HG03135 (cell line): Measurements from ENCODE around the gene KIAA0408.

Source experiments
- ATAC-seq: cut with Tn5 transposase; IDR thresholded peaks from one replicate; pipeline ENCODE4 v1.9.1; 2021; ENCODE audit warnings: mild to moderate bottlenecking, moderate library complexity; ENCODE audit not compliant: unreplicated experiment

The KIAA0408 gene

GRCh38 chr6:127459231-127459641 is at the start of gene KIAA0408:
KIAA0408 (minus strand) TSS chr6:127459389; CDS start chr6:127453981, 5,408 bp downstream.
- no peak for ATAC-seq

- ATAC-seq, result no peak
Observed at GRCh38 chr6:127506894-127507293, 47.7 kb upstream of the KIAA0408 start.

DNA sequence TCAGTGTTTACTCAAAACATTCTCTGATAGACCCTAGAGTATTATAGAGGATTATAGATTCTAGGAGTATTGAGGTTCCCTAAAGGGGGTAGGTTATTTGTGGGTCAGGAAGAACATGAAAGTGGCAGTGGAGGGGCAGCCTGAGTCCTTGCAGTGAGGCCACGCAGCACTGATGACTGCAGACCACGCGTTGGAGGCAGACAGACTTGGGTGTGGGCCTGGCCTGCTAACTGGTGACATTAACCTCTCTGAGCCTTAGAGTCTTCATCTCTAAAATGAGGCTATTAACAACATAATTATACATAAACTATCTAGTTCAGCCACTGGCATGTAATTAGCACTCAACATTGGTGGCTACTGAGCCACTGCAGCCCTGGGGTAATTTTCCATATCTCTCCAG is 43.8 kb upstream of the KIAA0408 start:
- ATAC-seq, result no peak

GRCh38 chr6:127497410-127497809 is 38.2 kb upstream of the KIAA0408 start:
- ATAC-seq, result no peak

DNA sequence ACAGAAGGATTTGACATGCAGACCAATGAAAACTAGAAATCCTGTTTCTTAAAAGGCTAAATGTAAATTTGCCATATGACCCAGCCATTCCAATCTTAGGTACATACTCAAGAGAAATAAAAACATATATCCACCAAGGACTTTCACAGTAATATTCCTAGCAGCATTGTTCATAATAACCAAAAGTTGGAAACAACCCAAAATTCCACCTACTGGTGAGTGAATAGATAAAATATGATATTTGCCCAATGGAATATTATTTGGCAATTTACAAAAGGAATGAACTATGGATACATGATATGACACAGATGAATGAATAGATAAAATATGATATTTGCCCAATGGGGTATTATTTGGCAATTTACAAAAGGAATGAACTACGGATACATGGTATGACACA is 37.3 kb upstream of the KIAA0408 start:
- ATAC-seq, result no peak

DNA sequence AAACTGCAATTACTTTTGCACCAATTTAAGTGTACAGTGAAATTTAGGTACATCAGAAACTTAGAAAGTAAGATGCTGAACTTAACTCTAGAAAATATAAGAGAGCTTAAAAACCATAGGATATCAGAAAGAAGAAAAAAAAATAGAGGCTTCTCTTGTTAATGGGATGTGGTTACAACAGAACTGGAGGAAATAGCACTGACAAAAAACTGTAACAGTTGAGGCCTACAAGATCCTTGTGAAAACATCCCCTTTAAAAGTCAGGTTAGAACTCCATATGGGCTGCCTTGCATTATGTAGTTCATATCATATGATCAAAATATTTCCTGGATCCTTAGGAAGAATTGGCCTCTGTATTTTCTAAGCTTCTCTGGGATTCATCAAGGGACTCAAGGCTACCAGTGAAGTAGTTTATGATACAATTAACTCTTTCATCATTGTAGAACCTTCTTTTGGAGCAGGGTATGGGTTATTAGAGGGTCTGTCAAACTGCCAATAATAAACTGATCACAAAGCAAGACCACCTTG is 35.1 kb upstream of the KIAA0408 start:
- ATAC-seq, result no peak

- ATAC-seq, result no peak
Observed at GRCh38 chr6:127489248-127489647, 30.1 kb upstream of the KIAA0408 start.

GRCh38 chr6:127486934-127487333 is 27.7 kb upstream of the KIAA0408 start:
- ATAC-seq, result no peak

GRCh38 chr6:127484212-127484863 is 25.1 kb upstream of the KIAA0408 start:
- ATAC-seq, result peak; percentile 99

DNA sequence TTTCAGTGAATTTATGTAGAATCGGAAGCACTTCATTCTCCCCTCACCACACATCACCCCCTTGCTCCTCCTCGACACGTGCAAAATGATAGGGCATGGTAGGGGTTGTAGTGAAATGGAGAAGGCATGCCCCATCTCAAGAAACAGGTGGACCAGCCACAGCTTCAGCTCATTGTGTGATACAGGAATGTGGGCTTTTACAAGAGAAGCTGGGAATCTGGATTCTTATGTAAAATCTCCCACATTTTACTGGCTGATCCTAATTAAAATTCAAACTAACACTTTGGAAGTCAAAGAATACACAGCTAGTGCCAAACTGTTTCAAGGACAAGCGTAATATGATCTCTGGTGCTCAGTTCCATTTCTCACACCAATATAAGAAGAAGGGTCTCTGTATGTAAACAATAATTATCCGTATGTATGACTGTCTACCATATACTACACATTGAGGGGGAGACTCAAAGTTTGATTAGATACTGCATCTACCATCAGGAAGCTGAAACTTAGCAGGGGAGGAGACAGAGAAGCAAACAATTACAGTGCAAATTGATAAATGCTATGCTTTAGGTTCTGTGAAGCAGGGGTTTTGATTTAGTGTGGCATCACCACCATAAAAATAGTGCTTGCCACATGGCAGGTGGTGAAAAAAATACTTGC is 24.3 kb upstream of the KIAA0408 start:
- peak; percentile 22 for ATAC-seq

- no peak for ATAC-seq
Observed at GRCh38 chr6:127482325-127482724, 23.1 kb upstream of the KIAA0408 start.

GRCh38 chr6:127481628-127482027 is 22.4 kb upstream of the KIAA0408 start:
- ATAC-seq, result no peak

GRCh38 chr6:127481111-127481510 is 21.9 kb upstream of the KIAA0408 start:
- ATAC-seq, result no peak

- no peak for ATAC-seq
Observed at GRCh38 chr6:127477658-127478057, 18.5 kb upstream of the KIAA0408 start.

GRCh38 chr6:127475823-127476176 is 16.6 kb upstream of the KIAA0408 start:
- no peak for ATAC-seq

DNA sequence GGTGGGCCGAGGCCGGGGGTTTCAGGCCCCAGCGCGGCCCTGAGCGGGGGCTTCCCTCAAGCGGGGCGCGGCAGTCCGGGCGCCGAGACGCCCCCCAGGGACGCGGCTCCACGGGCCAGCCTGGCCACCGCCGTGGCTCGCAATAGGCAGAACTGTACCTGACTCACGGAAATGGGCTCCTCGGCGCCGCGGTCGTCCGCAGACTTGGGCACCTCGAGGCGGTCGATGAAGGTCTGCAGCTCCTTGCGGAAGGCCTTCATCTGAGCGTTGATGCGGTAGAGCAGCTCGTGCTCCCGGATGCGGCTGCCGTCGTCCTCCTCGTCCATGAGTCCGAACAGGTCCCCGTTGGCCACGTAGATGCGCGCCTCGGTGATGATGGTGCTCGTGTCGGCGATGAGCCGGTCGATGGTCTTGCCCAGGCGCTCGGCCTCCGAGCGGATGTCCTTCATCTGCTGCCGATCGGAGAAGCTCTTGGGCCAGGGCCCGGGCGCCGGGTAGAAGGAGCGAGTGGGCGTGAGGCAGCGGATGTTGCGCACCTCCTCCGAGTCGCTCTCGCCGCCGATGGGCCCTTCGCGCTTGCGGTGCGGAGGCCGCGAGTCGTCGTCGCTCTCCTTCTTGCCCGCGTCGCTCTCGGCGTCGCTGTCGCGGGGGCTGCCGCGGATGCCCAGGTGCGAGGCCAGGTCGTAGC is 16.1 kb upstream of the KIAA0408 start:
- no peak for ATAC-seq

DNA sequence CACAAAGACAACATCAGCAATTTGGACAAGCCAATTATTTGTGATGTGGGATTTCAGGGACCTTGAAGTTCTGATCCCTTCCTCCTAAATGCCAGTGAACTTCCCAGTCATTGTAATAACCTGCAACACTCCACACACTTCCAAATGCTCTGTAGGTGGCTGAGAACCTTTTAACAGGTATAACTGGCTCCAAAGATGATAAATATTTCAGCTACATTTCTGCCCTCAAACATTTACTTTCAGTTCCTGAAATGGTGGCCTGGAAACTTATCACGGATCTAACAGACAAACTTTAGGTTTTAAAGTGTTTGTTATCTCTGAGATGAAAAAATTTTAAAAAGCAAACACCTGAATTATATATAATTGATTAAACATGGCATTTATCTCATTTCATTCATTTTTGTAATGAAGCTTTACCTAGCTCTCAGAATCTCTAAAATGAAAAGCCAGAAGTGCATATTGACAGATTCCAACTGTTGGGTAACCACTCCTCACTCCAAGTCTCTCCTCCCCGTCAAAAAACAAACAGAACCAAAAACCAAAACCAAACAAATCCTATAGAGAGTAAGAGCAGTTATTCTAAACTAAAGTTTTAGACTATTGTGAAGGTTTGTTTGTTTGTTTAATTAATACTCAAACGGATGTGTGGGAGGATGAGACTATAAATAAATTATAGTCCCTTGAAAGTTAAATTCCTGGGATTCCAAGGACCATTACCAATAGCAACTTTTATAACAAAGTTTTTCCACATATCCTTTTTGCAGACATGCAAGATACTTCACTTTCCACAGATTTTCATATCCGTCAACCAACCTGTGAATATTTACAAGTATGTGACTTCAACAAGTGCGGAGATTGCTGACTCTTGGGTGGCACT is 12.4 kb upstream of the KIAA0408 start:
- ATAC-seq, result no peak

DNA sequence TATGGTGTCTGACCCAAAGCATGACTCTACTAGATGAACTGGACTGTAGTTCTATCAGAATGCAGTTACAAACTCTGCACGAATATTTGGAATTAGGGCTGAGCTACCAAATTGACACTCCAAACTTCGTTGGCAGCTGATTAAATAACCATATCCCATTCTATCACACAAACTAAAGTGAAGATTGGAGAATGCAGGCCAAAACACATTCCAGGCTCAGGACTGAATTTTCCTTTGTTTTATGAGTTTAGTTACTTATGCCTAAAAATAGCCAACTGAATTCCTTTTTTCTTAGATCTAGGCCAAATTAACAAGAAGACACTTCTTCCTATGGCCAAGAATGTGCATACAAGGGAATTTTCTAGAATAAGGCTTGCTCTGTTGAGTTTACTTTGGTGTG is 9.7 kb upstream of the KIAA0408 start:
- ATAC-seq, result no peak

DNA sequence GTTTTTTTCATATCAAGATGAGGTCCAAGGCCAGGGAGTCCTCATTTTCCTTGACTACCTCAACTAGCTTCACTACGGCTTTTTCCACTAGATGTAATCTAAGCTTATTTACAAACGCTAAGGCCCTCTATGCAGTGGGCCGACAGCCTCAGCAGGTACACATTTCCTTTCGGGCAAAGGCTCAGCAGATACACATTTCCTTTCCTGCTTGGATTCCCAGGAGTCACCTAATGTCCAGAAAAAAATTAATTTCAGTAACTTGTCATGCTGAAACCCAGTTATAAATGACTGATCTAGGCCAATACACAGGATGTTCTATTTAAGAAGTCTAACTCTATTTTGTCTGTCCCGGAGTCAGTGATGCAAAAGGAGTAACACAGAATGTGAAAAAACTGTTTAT is 7.2 kb upstream of the KIAA0408 start:
- ATAC-seq, result no peak

DNA sequence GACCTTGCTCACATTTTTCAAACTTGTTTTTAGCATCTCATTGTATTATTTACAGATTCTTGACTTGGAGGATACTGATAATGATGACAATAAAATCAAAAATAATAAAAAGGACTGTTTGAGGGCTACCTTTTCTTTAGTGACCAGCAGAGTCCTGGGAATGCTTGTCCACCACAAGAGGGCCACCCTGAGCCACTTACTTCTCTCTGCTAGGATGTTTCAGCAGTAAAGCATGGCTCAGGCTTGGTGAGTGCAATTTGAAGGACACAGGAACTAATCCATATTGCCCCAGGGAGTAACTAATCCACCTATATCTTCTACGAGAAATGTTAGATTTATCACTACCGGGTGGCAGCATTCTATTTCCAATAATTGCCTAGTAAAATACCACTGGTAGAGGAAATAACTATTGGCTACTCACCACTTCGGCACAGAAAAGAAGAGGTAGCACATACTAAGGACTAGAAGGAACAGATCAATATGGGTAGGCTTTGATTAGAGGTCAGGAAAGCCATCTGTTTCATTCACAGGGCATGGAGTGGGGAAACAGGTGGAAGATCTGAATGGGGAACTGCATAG is 5.8 kb upstream of the KIAA0408 start:
- peak; percentile 94 for ATAC-seq
